Ramos (cell line): ENCODE data around the gene EPHA6.
"Not testable (repeated sequence)": the region's sequence is repeated elsewhere in the genome, so short reads cannot be mapped to it uniquely, and the experiment has no call there.

Experiments
- in situ Hi-C: fragments of 300-500 bp; cut with MboI; formaldehyde crosslinking; loops from one replicate; pipeline ENCODE4 v1.14.3; 2022; ENCODE audit warnings: low sequenced_read_pairs; ENCODE audit not compliant: unreplicated experiment

The EPHA6 gene

GRCh38 chr3:97009427-97010019, 195.1 kb downstream of the EPHA6 start:
- in situ Hi-C loops: no loop called here

GRCh38 chr3:97010881-97011657, 196.7 kb downstream of the EPHA6 start:
- in situ Hi-C loops: no loop called here

GRCh38 chr3:97021778-97022177, 207.4 kb downstream of the EPHA6 start:
- in situ Hi-C loops: no loop called here

GRCh38 chr3:97025612-97026011, 211.2 kb downstream of the EPHA6 start:
- in situ Hi-C loops: not testable (repeated sequence)

- in situ Hi-C loops: no loop called here
Observed at GRCh38 chr3:97029972-97030371, 215.6 kb downstream of the EPHA6 start.

- in situ Hi-C loops: no loop called here
Observed at GRCh38 chr3:97037294-97037943, 223.0 kb downstream of the EPHA6 start.

GRCh38 chr3:97043411-97043810, 229.0 kb downstream of the EPHA6 start:
- in situ Hi-C loops: no loop called here

- in situ Hi-C loops: no loop called here
Observed at GRCh38 chr3:97057365-97057764, 243.0 kb downstream of the EPHA6 start.

- in situ Hi-C loops: no loop called here
Observed at GRCh38 chr3:97059168-97059567, 244.8 kb downstream of the EPHA6 start.

GRCh38 chr3:97066531-97066930, 252.1 kb downstream of the EPHA6 start:
- in situ Hi-C loops: no loop called here

GRCh38 chr3:97070302-97070701, 255.9 kb downstream of the EPHA6 start:
- in situ Hi-C loops: no loop called here

- in situ Hi-C loops: no loop called here
Observed at GRCh38 chr3:97074546-97074945, 260.2 kb downstream of the EPHA6 start.

- in situ Hi-C loops: no loop called here
Observed at GRCh38 chr3:97076673-97077072, 262.3 kb downstream of the EPHA6 start.

- in situ Hi-C loops: no loop called here
Observed at GRCh38 chr3:97089621-97090020, 275.2 kb downstream of the EPHA6 start.

- in situ Hi-C loops: no loop called here
Observed at GRCh38 chr3:97102641-97103040, 288.2 kb downstream of the EPHA6 start.

GRCh38 chr3:97105989-97106651, 291.7 kb downstream of the EPHA6 start:
- in situ Hi-C loops: no loop called here

GRCh38 chr3:97106652-97106989, 292.2 kb downstream of the EPHA6 start:
- in situ Hi-C loops: no loop called here

GRCh38 chr3:97108136-97108535, 293.7 kb downstream of the EPHA6 start:
- in situ Hi-C loops: no loop called here

- in situ Hi-C loops: no loop called here
Observed at GRCh38 chr3:97111244-97111643, 296.9 kb downstream of the EPHA6 start.

- in situ Hi-C loops: no loop called here
Observed at GRCh38 chr3:97121386-97121785, 307.0 kb downstream of the EPHA6 start.

GRCh38 chr3:97125902-97126499, 311.6 kb downstream of the EPHA6 start:
- in situ Hi-C loops: no loop called here
